Immature natural killer cell (primary cell): Measurements from ENCODE around the gene SOD3. TPM values are rescaled to one million over a fixed set of nuclear protein-coding genes. Genes with fewer than 3 reads are reported as not detected.

Experiments used
- DNase-seq, 3 donors: peaks; one replicate each; pipeline ENCODE4 v3.0.0; 2022; ENCODE audit warnings: mixed read lengths in 1 of 3
- H3K27ac Mint-ChIP-seq, 6 donors: one replicate each; pipeline ENCODE4 v1.8.0; 2020; ENCODE audit warnings: mixed read lengths in 6 of 6, mild to moderate bottlenecking in 5 of 6, inconsistent platforms in 4 of 6, moderate library complexity in 3 of 6
- H3K27me3 Mint-ChIP-seq, 3 donors: one replicate each; pipeline ENCODE4 v1.8.0; 2020 to 2021; ENCODE audit warnings: low read depth in 3 of 3, mild to moderate bottlenecking in 3 of 3, mixed read lengths in 3 of 3, moderate library complexity in 3 of 3, inconsistent platforms in 1 of 3
- H3K36me3 Mint-ChIP-seq, 3 donors: one replicate each; pipeline ENCODE4 v1.8.0; 2020; ENCODE audit warnings: mixed read lengths in 3 of 3, inconsistent platforms in 2 of 3, mild to moderate bottlenecking in 2 of 3
- H3K4me1 Mint-ChIP-seq, 2 donors: one replicate each; pipeline ENCODE4 v1.8.0; 2020; ENCODE audit warnings: inconsistent platforms in 2 of 2, mild to moderate bottlenecking in 2 of 2, mixed read lengths in 2 of 2, moderate library complexity in 1 of 2
- H3K4me3 Mint-ChIP-seq, 5 donors: one replicate each; pipeline ENCODE4 v1.8.0; 2020; ENCODE audit warnings: mild to moderate bottlenecking in 5 of 5, mixed read lengths in 5 of 5, inconsistent platforms in 3 of 5, moderate library complexity in 3 of 5
- H3K9me3 Mint-ChIP-seq, 6 donors: one replicate each; pipeline ENCODE4 v1.8.0; 2020; ENCODE audit warnings: mild to moderate bottlenecking in 6 of 6, mixed read lengths in 6 of 6, inconsistent platforms in 4 of 6, moderate library complexity in 3 of 6
- polyA plus RNA-seq, 3 donors: library from polyadenylated mRNA; unstranded; fragments of 300-500 nt; fragmentation: Illumina TruSeq; gene quantifications; one replicate each; pipeline ENCODE4 v1.2.3, GENCODE V29; 2021

Gene SOD3
- polyA plus RNA-seq, 3 donors from 2014 or later, result not detected

GRCh38 chr4:24800325-24800895 is 5.0 kb downstream of the SOD3 start:
- Mint-ChIP-seq H3K4me3 (no peak overlapping the region), H3K27ac (no peak overlapping the region), H3K9me3 (peaks cover 0 to 5% (median 0%) of the 10 kb centered on the region in 6 donors), H3K4me1 (peaks cover 0 to 2% of the 10 kb centered on the region in 2 donors), H3K36me3 (no peaks in the 10 kb centered on the region), H3K27me3 (peaks cover 10 to 14% (median 12%) of the 10 kb centered on the region in 3 donors)
- DNase-seq, result no peak

- peaks cover 0 to 5% (median 0%) of the 10 kb centered on the region in 6 donors for H3K9me3 Mint-ChIP-seq
- no peak overlapping the region for H3K27ac Mint-ChIP-seq
- no peak overlapping the region for H3K4me3 Mint-ChIP-seq
- peaks cover 0 to 2% of the 10 kb centered on the region in 2 donors for H3K4me1 Mint-ChIP-seq
- peaks cover 10 to 14% (median 12%) of the 10 kb centered on the region in 3 donors for H3K27me3 Mint-ChIP-seq
- no peaks in the 10 kb centered on the region for H3K36me3 Mint-ChIP-seq
- no peak for DNase-seq
Observed at GRCh38 chr4:24801136-24801855, 5.9 kb downstream of the SOD3 start.

GRCh38 chr4:24802648-24803047 is 7.3 kb downstream of the SOD3 start:
- H3K4me3 Mint-ChIP-seq, result no peak overlapping the region
- no peaks in the 10 kb centered on the region for H3K36me3 Mint-ChIP-seq
- peaks cover 0 to 5% (median 0%) of the 10 kb centered on the region in 6 donors for H3K9me3 Mint-ChIP-seq
- no peak overlapping the region for H3K27ac Mint-ChIP-seq
- no peak for DNase-seq
- H3K4me1 Mint-ChIP-seq, result peaks cover 0 to 2% of the 10 kb centered on the region in 2 donors
- peaks cover 10 to 14% (median 12%) of the 10 kb centered on the region in 3 donors for H3K27me3 Mint-ChIP-seq

DNA sequence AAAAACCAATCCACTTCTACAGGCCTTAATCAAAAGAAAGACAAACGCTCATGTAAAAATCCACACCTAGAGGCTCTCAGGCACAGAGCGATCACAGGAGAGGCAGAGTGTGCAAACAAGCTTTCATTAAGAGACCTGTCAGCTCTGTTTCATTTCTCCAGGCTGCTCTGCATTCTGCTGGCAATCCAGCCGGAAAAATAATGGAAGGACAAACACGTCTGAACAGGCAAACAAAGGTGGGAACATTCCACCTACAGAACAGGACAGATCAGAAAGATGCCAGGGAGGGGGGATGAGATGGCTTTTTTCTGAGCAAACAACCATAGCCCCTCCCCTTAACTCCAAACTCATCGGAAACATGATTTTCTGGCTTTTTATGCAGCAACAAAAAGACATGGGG is 9.7 kb downstream of the SOD3 start:
- Mint-ChIP-seq H3K36me3 (no peaks in the 10 kb centered on the region), H3K27me3 (peaks cover 3 to 14% (median 7%) of the 10 kb centered on the region in 3 donors), H3K4me3 (no peak overlapping the region), H3K4me1 (peaks cover 0 to 2% of the 10 kb centered on the region in 2 donors), H3K9me3 (peaks cover 0 to 5% (median 0%) of the 10 kb centered on the region in 6 donors), H3K27ac (no peak overlapping the region)
- no peak for DNase-seq

DNA sequence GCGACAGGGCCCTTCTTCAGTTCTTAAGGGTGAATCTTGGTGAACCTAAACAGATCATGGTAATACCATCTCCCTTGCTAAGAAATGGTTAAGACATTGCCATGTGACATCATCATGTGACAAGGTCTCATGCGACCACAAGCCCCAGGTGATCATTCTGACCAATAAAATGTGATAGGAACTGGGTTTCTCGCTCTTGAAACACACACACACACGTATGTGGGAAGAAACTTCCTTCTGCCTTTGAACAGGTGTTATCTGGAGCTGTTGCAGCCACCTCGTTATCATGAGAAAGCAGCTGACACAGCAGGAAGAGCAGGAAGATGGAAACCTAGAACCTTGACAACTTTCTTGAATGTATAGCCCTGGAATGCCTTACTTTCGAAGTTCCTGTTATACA is 10.2 kb downstream of the SOD3 start:
- H3K9me3 Mint-ChIP-seq, result peaks cover 0 to 5% (median 0%) of the 10 kb centered on the region in 6 donors
- no peak overlapping the region for H3K4me3 Mint-ChIP-seq
- no peak for DNase-seq
- no peaks in the 10 kb centered on the region for H3K36me3 Mint-ChIP-seq
- no peak overlapping the region for H3K27ac Mint-ChIP-seq
- peaks cover 3 to 11% (median 7%) of the 10 kb centered on the region in 3 donors for H3K27me3 Mint-ChIP-seq
- H3K4me1 Mint-ChIP-seq, result no peaks in the 10 kb centered on the region

DNA sequence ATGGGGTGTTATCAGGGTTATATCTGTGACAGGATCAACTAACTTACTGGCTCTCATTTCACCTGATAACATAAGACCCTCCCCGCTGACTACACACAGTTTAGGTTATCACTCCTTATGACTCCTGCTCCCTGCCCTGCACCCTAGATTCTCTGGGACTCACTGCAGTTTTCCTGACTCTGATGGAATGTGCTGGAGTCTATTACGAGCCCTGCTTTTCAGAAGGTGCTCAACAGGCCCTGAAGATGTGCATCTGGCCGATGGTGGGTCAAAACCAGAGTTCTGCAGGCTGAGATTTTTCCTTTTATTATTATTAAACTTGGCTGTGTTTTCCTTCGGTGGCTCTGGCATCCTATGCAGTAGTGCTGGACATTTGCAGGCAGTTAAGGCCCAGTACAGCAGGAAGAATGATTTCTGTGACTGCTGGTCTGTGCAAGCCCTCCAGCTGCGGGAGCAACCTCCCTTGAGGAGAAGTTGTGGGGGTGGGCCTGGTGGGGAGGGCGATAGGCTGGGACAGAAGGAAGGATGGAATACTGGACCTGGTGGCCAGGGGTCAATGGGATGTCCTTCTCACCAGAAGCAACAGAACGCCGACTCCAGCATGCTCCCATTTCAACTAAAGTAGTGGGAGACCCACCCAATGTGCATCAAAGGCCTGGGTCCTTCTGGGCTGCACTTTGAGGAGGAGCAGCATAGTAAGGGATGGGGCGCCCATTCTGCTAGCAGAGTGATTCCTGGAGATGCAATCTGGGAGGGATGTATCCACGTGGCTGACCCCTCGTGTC is 11.0 kb downstream of the SOD3 start:
- Mint-ChIP-seq H3K4me1 (no peaks in the 10 kb centered on the region), H3K27me3 (peaks cover 0 to 11% (median 5%) of the 10 kb centered on the region in 3 donors), H3K36me3 (no peaks in the 10 kb centered on the region), H3K27ac (no peak overlapping the region), H3K9me3 (peaks cover 0 to 5% (median under 1%) of the 10 kb centered on the region in 6 donors), H3K4me3 (no peak overlapping the region)
- no peak for DNase-seq

- no peak for DNase-seq
- Mint-ChIP-seq H3K9me3 (peaks cover 0 to 4% (median 0%) of the 10 kb centered on the region in 6 donors), H3K27ac (no peak overlapping the region), H3K4me3 (no peak overlapping the region), H3K27me3 (peaks cover 0 to 4% (median 3%) of the 10 kb centered on the region in 3 donors), H3K36me3 (no peaks in the 10 kb centered on the region), H3K4me1 (no peaks in the 10 kb centered on the region)
Observed at GRCh38 chr4:24807611-24808010, 12.2 kb downstream of the SOD3 start.

DNA sequence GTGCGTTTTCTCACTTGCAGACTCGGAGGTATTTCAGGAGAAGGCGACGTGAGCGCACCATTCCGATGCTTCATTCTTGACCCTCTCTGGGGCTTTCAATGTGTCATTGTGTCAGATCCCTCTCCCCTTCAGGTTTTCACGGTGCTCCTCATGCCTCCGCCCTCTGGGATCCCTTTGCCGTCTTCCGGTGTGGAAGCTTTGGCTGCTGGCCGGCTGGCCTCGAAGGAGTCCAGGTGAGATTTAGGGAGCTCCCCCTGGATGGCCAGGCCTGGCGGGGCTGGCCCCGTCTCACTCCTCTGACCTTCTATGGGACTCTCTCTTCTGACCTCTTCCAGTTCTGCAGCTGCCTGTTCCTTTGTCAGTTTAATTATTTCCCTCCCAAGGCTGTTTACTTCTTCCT is 12.9 kb downstream of the SOD3 start:
- H3K9me3 Mint-ChIP-seq, result peaks cover 0 to 7% (median 0%) of the 10 kb centered on the region in 6 donors
- H3K4me1 Mint-ChIP-seq, result no peaks in the 10 kb centered on the region
- H3K4me3 Mint-ChIP-seq, result no peak overlapping the region
- DNase-seq, result no peak
- H3K27ac Mint-ChIP-seq, result no peak overlapping the region
- no peaks in the 10 kb centered on the region for H3K36me3 Mint-ChIP-seq
- H3K27me3 Mint-ChIP-seq, result peaks cover 0 to 3% (median 0%) of the 10 kb centered on the region in 3 donors

- no peak overlapping the region for H3K4me3 Mint-ChIP-seq
- DNase-seq, result no peak
- no peaks in the 10 kb centered on the region for H3K4me1 Mint-ChIP-seq
- H3K36me3 Mint-ChIP-seq, result no peaks in the 10 kb centered on the region
- H3K27me3 Mint-ChIP-seq, result peaks cover 0 to 1% (median 0%) of the 10 kb centered on the region in 3 donors
- H3K9me3 Mint-ChIP-seq, result peaks cover 0 to 7% (median 0%) of the 10 kb centered on the region in 6 donors
- H3K27ac Mint-ChIP-seq, result no peak overlapping the region
Observed at GRCh38 chr4:24808955-24809354, 13.6 kb downstream of the SOD3 start.

- Mint-ChIP-seq H3K27me3 (peaks cover 0 to 1% (median 0%) of the 10 kb centered on the region in 3 donors), H3K36me3 (no peaks in the 10 kb centered on the region), H3K27ac (no peak overlapping the region), H3K4me1 (no peaks in the 10 kb centered on the region), H3K9me3 (peaks cover 0 to 7% (median 0%) of the 10 kb centered on the region in 6 donors), H3K4me3 (no peak overlapping the region)
- DNase-seq, result no peak
Observed at GRCh38 chr4:24809376-24809775, 14.0 kb downstream of the SOD3 start.

DNA sequence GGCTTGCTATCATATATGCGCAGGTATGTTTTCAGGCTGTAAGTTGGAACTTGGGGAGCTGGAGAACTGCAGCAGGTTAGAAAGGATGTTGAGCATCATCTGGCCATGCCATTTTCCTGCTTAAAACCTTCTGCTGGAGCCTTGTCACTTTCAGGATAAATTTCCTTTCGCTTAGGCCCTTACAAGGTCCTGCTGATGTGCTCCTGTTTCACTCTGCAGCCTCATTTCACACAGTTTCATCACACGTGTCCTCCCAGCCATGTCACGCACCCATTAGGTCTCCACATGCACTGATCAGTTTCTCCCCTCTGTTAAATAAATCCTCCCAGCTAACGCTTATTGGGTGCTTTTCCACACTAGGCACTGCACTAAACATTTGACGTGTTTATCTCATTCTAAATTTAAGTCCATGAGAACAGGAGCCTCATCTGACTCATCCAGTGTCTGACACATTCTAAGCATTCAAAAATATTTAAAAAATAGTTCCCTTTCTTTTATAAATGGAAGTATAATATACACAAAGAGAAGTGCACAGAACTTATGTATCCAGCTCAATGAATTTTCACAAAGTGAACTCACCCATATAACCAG is 14.5 kb downstream of the SOD3 start:
- DNase-seq, result no peak
- Mint-ChIP-seq H3K36me3 (no peaks in the 10 kb centered on the region), H3K4me3 (no peak overlapping the region), H3K9me3 (peaks cover 0 to 7% (median under 1%) of the 10 kb centered on the region in 6 donors), H3K27ac (no peak overlapping the region), H3K27me3 (peaks cover 0 to 1% (median 0%) of the 10 kb centered on the region in 3 donors), H3K4me1 (no peaks in the 10 kb centered on the region)

DNA sequence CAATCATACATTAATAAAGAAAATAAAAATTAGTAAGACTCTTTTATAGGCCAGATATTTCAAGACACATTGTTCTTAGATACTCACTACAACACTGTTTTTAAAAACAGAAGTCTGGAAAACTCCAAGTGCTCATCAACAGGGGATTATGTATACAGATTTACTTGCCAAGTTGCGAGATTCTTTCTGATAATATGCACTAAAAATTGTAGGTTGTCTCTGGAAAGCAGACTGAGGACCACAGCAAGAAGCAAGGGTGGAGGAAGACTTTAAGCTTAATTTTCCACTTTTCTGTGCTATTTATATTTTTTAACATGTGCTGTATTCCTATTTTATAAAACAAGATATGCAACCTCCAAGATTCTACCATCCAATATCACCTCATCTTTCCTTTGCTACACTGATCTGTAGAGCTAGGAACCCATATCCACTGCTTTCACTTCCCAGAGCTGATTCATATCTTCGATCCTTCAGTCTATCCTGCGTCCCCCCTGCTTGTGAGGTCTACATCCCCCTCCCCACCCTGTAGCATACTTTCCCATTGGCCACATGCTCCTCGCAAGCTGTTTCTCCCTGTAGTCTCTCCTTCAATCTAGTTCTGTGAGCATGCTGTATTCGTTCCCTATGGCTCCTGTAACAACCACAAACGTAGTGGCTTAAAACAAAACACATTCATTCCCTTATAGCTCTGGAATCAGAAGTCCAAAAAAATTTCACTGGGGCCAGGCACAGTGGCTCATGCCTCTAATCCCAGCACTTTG is 15.7 kb downstream of the SOD3 start:
- H3K9me3 Mint-ChIP-seq, result peaks cover 0 to 7% (median under 1%) of the 10 kb centered on the region in 6 donors
- H3K4me1 Mint-ChIP-seq, result no peaks in the 10 kb centered on the region
- no peaks in the 10 kb centered on the region for H3K36me3 Mint-ChIP-seq
- peaks cover 0 to 1% (median 0%) of the 10 kb centered on the region in 3 donors for H3K27me3 Mint-ChIP-seq
- no peak for DNase-seq
- no peak overlapping the region for H3K4me3 Mint-ChIP-seq
- H3K27ac Mint-ChIP-seq, result no peak overlapping the region

DNA sequence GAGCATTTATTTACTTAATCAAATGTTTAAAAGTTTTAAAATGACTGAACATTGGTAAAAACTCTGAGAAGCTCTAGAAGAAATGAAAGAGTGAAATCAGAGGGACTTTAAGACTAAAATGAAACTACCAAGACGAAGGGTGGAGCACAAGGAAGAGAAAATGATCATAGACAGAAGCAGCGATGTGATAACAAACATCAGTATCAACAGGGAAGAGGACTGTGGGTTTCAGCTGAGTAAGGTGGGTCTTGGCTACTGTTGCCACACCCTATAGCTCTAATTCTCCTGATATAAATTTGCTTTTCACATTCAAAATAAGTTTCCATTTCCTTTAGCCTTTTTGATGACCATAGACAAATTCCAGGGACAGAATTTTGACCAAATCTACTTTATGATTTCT is 18.4 kb downstream of the SOD3 start:
- no peaks in the 10 kb centered on the region for H3K4me1 Mint-ChIP-seq
- peaks cover 0 to 6% (median 0%) of the 10 kb centered on the region in 3 donors for H3K36me3 Mint-ChIP-seq
- no peak overlapping the region for H3K27ac Mint-ChIP-seq
- H3K27me3 Mint-ChIP-seq, result peaks cover 0 to 1% (median 0%) of the 10 kb centered on the region in 3 donors
- no peak overlapping the region for H3K4me3 Mint-ChIP-seq
- H3K9me3 Mint-ChIP-seq, result peaks cover 0 to 6% (median under 1%) of the 10 kb centered on the region in 6 donors
- DNase-seq, result no peak
